Osteoblast (primary cell): Measurements from ENCODE around the gene CWC27. TPM values are rescaled to one million over a fixed set of nuclear protein-coding genes. Genes with fewer than 3 reads are reported as not detected.

Experiments
- DNase-seq: peaks from one replicate; pipeline ENCODE4 v3.0.0; 2011; ENCODE audit warnings: low spot score, mixed read lengths; ENCODE audit not compliant: insufficient read length; ENCODE audit errors: missing footprints
- H2AFZ ChIP-seq: 2 replicates; pipeline ENCODE4 v1.6.0; 2011; ENCODE audit warnings: mild to moderate bottlenecking, low read length
- H3K27ac ChIP-seq: 2 replicates; pipeline ENCODE4 v1.5.1; 2011; ENCODE audit warnings: mild to moderate bottlenecking, low read depth, low read length, moderate library complexity
- H3K27me3 ChIP-seq: 2 replicates; pipeline ENCODE4 v1.6.0; 2012; ENCODE audit warnings: mild to moderate bottlenecking, control low read depth, inconsistent platforms, low read length, moderate library complexity; ENCODE audit not compliant: insufficient read depth
- H3K36me3 ChIP-seq: 2 replicates; pipeline ENCODE4 v1.5.1; 2011; ENCODE audit warnings: mild to moderate bottlenecking, low read length, control low read depth, moderate library complexity; ENCODE audit not compliant: insufficient read depth
- H3K4me1 ChIP-seq: 2 replicates; pipeline ENCODE4 v1.5.1; 2011; ENCODE audit warnings: mild to moderate bottlenecking, low read length, control low read depth, moderate library complexity; ENCODE audit not compliant: insufficient read depth
- H3K4me2 ChIP-seq: 2 replicates; pipeline ENCODE4 v1.6.0; 2011; ENCODE audit warnings: mild to moderate bottlenecking, low read length; ENCODE audit not compliant: insufficient read depth
- H3K4me3 ChIP-seq: fragments of 200-600 bp; sonication (generic); 3 replicates; pipeline ENCODE4 v1.5.1; 2012; ENCODE audit warnings: mild to moderate bottlenecking, low read length, inconsistent platforms; ENCODE audit not compliant: insufficient read depth
- H3K79me2 ChIP-seq: 2 replicates; pipeline ENCODE4 v1.6.0; 2012; ENCODE audit warnings: mild to moderate bottlenecking, low read length, control low read depth, inconsistent platforms; ENCODE audit not compliant: insufficient read depth
- H3K9me3 ChIP-seq: 2 replicates; pipeline ENCODE4 v1.5.1; 2011; ENCODE audit warnings: low read depth, low read length, control low read depth
- H4K20me1 ChIP-seq: 2 replicates; pipeline ENCODE4 v1.6.0; 2012; ENCODE audit warnings: mild to moderate bottlenecking, low read length, control low read depth; ENCODE audit not compliant: insufficient read depth
- CTCF ChIP-seq: IDR thresholded peaks from 2 replicates; pipeline ENCODE4 v1.5.1; 2011; ENCODE audit warnings: mild to moderate bottlenecking, low read depth, low read length, moderate library complexity; ENCODE audit errors: extremely low read depth
- total RNA-seq: library from RNA; depleted of rRNA; stranded (reverse); fragments of >200 nt; gene quantifications from 2 replicates; pipeline ENCODE4 v1.2.3, GENCODE V29; 2012

The CWC27 gene
- total RNA-seq, 1 donor: 13.4 TPM

GRCh38 chr5:64880821-64881220 lies 112.1 kb downstream of the CWC27 start:
- Histone ChIP-seq H3K9me3 (no peaks in the 10 kb centered on the region), H3K36me3 (no peaks in the 10 kb centered on the region), H4K20me1 (no peaks in the 10 kb centered on the region), H2AFZ (no peak overlapping the region), H3K27ac (no peak overlapping the region), H3K4me3 (no peak overlapping the region), H3K4me1 (no peaks in the 10 kb centered on the region), H3K79me2 (no peaks in the 10 kb centered on the region), H3K27me3 (no peaks in the 10 kb centered on the region), H3K4me2 (no peak overlapping the region)
- no peak for DNase-seq
- TF ChIP-seq CTCF: no peak

- Histone ChIP-seq H4K20me1 (no peaks in the 10 kb centered on the region), H3K4me1 (no peaks in the 10 kb centered on the region), H2AFZ (no peak overlapping the region), H3K36me3 (no peaks in the 10 kb centered on the region), H3K27ac (no peak overlapping the region), H3K4me2 (no peak overlapping the region), H3K27me3 (no peaks in the 10 kb centered on the region), H3K79me2 (no peaks in the 10 kb centered on the region), H3K4me3 (no peak overlapping the region), H3K9me3 (no peaks in the 10 kb centered on the region)
- no peak for DNase-seq
- no peak for TF ChIP-seq CTCF
Measured at GRCh38 chr5:64883912-64884311, 115.2 kb downstream of the CWC27 start.

DNA sequence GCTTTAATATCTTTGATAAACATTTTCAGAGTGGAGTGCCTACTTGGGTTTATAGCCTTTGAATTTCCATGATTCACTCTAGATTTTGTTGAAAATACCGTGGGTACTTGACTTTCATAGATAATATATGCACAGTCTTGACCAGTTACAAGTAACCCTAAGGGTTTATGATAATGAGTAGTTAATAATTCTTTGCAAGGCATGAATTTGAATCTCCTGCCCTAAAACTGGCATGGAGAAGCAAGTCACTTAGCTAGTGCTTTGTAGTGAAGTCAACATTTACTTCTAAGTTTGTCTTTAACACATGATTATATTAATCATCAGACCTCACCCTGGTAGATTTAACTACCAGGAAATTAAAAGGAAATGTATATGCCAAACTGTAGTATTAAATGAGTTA lies 115.8 kb downstream of the CWC27 start:
- Histone ChIP-seq H2AFZ (no peak overlapping the region), H3K4me1 (no peaks in the 10 kb centered on the region), H3K27me3 (no peaks in the 10 kb centered on the region), H3K79me2 (no peaks in the 10 kb centered on the region), H4K20me1 (no peaks in the 10 kb centered on the region), H3K36me3 (no peaks in the 10 kb centered on the region), H3K9me3 (no peaks in the 10 kb centered on the region), H3K27ac (no peak overlapping the region), H3K4me2 (no peak overlapping the region), H3K4me3 (no peak overlapping the region)
- DNase-seq: no peak
- TF ChIP-seq CTCF: no peak

DNA sequence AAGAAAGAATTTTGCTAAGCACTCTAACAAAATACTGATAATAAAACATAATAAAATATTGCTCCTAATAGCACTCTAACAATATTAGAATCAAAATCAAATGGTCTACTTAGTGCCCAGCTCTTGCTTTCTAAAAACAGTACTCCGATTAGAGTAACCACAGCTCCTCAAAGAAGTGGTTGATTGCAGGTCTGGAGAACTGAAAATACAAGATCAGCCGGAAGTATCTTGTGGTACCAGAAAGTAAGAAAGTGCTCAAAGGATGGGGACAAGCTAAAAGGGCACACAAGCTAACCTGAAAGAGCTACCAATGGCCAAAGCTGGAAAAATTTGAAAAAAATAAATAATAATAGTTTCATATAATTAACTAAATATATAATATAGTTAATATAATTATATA lies 119.2 kb downstream of the CWC27 start:
- no peaks in the 10 kb centered on the region for H3K36me3 ChIP-seq
- H3K27me3 ChIP-seq: no peaks in the 10 kb centered on the region
- no peak for DNase-seq
- no peak for TF ChIP-seq CTCF
- H3K27ac ChIP-seq: no peak overlapping the region
- no peak overlapping the region for H2AFZ ChIP-seq
- no peaks in the 10 kb centered on the region for H4K20me1 ChIP-seq
- H3K79me2 ChIP-seq: no peaks in the 10 kb centered on the region
- H3K4me2 ChIP-seq: no peak overlapping the region
- H3K4me3 ChIP-seq: no peak overlapping the region
- H3K9me3 ChIP-seq: no peaks in the 10 kb centered on the region
- no peaks in the 10 kb centered on the region for H3K4me1 ChIP-seq
